Stimulated activated CD4-positive, alpha-beta T cell treated with anti-CD3 and anti-CD28 coated beads, Interleukin-4, amount 100 ng/mL, for 4 hours (primary cell): ENCODE measurements around the gene RABL2B.
"Not testable (repeated sequence)": the region's sequence is repeated elsewhere in the genome, so short reads cannot be mapped to it uniquely, and the experiment has no call there.

Experiments
- DNase-seq, 2 experiments: peaks; one replicate each; pipeline ENCODE4 v3.0.0-alpha.2; 2020

RABL2B gene

DNA sequence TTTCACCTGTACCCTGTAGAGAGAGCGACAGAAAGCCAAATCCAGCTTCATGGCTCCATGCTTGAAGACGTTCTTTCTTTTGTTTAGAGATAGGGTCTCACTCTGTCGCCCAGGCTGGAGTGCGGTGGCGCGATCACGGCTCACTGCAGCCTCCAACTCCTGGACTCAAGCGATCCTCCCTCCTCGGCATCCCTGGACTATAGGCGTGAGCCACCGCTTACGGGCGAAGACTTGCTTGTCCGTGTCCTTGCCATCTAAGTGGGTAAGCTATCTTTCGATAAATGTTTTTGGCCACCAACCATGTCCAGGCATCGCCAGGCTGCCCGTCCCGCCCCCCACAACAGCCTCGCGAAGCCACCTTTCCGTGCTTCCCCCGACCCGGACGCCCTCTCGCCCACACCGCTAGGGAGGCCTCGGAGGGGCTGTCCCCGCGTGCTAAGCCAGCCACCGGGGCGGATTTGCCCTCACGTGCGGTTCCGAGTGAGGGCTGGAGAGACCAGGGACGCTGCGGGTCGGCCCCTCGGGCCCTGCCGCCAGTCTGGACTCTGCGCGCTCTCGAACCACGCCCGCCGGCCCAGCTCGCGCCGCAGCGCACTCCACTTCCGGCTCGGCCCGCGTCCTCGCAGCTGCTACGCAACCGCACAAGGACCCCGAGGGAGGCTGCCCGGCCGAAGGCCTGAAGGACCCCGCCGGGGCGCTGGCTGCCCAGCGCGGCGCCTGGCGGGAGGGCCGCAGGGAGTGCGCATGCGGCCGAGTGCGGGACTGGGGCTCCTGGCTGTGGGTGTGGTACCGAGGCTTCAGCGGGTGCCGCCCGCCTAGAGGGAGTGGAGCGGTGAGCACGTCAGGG lies at the start of gene RABL2B:
TSS of gene RABL2B (minus strand) at position 604 of the 847 bp plus-strand sequence. CDS start 1,342 bp downstream, outside the sequence.
- peak; percentile 85 for DNase-seq

DNA sequence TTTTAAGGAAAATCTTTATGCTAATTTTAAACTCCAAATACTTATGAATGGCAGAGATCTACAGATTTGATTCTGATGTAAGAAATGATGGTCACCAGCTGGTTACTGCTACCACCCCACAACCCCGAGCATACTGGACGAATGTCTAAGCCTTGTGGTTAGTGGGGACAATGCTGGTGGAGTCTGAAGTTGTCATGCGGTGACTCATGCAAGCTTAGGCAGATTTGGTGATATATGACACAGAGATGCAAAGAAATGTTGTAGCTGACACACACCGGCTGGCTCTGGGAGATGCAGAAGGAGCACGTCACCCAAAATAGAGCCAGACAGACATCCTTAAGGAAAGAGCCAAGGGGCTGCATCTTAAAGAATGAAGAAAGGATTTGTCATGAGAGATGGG lies 3.5 kb upstream of the RABL2B start:
- DNase-seq: not testable (repeated sequence)

DNA sequence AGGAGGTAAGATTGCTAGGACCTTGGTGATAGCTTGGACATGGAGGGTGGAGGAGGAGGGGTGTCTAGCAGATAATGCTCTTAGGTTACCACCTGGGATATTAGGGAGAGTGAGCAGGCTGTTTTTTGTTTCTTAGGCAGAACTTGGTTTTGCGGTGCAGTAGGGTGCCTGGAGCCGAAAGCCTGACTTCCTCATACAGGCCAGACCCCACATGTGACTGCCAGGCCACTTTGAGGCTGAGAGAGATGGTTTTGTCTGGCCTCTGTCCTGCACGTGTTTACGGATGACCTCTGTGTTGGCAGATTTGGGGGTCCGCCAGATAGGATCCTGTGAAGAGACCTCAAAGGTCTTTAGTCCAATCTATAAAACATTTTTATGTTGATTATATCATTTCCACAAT lies 1.9 kb upstream of the RABL2B start:
- DNase-seq: not testable (repeated sequence)

DNA sequence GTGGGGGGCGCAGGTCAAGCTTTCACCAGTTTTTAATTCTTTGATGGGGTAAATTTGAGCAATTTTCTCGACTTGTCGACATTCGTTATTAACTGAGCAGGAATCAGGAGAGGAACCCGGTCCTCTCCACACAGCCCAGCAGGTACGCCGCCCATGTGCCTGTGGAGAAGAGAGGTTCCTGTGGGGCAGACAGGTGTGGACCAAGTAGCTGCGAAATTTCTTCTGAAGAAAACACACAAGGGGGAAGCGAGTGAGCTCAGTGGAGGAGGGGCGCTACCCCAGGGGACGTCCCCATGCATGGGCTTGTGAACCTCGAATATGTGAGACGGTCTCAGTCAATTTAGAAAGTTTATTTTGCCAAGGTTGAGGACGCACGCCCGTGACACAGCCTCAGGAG lies 442 bp upstream of the RABL2B start:
- not testable (repeated sequence) for DNase-seq

DNA sequence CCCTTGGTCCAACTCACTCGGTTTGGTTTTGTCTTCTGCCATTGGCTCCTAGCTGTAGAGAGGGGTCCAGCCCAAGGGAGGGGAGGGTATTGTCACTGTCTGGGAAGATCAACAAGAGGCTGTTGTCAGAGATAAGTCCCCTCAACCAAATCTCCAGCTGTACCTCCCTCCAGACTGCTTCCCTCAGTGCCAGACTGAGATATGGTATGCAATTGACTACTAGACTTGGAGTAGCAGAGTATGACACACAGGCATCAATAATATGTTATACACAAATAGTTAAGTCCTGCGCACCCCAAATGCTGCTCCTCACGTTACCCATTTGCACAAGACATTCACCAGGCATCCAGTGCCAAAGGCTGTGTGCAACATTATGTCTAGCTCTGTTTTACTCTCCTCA lies 1.2 kb downstream of the RABL2B start:
- DNase-seq: not testable (repeated sequence)

DNA sequence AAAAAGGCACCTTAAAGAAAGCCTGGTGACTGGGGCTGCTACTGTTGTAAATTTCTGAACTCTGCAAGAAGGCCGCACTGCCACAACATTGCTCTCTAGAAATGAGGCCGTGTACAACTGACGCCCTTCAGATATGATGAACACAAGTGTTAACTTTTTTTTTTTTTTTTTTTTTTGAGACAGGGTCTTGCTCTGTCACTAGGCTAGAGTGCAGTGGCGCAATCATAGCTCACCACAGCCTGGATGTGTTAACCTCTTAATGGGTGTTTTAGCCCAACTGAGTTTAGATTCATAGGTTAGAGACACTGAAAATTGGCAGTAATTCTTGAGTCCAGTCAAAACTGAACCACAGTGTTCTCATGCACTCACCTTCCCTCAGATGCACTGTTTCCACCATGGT lies 3.2 kb downstream of the RABL2B start:
- not testable (repeated sequence) for DNase-seq

DNA sequence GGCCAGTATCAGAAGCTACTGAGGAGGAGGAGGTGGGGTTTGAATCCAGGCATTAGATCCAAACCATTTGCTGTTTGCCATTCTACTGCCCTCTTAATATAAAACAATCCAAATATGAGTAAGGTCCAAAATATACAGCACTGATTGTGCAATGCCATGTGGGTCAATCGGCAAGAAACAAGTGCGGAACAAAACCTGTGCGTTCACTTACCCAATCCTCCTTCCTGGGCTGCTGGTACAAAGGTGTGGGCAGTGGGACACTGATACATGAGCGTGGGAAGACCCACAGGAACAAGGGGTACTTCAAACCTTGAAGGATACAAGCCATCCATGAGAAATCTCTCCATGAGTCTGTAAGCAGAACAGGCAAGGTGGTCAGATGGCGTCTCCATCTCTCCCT lies 5.8 kb downstream of the RABL2B start:
- not testable (repeated sequence) for DNase-seq

DNA sequence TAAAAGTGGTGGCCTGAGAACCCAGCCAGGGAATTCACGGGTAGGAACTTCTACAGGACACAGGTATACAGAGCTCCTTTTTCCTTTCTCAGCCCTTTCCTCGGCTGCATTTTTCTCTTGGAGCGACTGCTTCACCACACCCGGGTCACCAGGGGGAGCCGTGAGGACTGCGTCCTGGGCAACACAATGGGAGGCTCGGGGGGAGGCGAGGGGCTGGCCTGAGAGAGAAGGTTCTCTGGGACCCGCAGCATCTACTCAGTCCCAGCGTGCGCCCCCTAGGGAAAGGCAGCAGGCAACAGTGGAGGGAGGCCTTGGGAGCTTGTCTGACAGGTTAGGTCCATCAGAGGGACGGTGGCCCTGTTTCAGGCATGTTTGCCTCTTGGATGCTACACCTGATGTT lies 8.3 kb downstream of the RABL2B start:
- peak in 1 of 2 experiments; percentile 10 for DNase-seq

DNA sequence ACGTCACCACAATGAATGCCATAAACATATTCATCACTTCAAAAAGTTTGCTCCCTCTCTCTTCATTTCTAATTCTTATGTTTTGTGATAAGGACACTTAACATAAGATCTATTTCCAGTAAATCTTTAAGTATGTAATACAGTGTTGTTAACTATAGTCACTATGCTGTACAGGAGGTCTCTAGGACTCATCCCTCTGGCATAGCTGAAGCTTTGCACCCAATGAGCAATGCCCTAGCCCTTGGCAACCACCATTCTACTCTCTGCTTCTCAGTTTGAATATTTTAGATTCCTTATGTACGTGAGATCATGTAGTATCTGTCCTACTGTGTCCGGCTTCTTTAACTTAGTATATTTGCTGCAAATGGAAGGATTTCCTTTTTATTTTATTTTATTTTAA lies 19.1 kb downstream of the RABL2B start:
- DNase-seq: not testable (repeated sequence)

DNA sequence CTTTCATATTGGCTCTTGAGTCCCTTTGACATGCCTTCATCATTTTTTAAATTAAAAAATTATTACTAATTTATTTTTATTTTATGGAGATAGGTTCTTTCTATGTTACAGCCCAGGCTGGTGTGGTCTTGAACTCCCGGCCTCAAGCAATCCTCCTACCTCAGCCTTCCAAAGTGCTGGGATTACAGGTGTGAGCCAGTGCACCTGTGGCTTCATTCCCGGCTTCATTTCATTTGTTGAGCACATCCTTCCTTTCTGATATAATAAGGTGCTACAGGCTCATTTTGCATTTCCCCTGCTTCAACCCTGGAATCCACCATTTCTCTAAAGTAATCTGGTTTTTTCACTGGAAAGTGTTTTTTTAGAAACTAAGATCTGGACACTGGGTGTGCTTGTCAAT lies 21.6 kb downstream of the RABL2B start:
- not testable (repeated sequence) for DNase-seq

DNA sequence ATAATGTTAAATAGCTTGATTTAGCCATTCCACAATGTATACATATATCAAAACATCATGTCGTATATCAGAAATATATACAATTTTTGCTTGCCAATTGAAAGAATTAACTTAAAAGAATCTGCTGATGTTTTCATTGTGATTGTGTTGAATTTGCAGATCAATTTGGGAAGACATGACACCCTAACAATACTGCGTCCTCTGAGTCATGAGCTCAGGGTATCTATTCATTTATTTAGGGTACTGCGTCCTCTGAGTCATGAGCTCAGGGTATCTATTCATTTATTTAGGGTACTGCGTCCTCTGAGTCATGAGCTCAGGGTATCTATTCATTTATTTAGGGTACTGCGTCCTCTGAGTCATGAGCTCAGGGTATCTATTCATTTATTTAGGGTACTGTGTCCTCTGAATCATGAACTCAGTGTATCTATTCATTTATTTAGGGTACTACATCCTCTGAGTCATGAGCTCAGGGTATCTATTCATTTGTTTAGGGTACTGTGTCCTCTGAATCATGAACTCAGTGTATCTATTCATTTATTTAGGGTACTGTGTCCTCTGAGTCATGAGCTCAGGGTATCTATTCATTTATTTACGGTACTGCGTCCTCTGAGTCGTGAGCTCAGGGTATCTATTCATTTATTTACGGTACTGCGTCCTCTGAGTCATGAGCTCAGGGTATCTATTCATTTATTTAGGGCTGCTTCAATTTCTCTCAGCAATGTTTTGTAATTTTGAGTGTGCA lies 23.7 kb downstream of the RABL2B start:
- DNase-seq: not testable (repeated sequence)

DNA sequence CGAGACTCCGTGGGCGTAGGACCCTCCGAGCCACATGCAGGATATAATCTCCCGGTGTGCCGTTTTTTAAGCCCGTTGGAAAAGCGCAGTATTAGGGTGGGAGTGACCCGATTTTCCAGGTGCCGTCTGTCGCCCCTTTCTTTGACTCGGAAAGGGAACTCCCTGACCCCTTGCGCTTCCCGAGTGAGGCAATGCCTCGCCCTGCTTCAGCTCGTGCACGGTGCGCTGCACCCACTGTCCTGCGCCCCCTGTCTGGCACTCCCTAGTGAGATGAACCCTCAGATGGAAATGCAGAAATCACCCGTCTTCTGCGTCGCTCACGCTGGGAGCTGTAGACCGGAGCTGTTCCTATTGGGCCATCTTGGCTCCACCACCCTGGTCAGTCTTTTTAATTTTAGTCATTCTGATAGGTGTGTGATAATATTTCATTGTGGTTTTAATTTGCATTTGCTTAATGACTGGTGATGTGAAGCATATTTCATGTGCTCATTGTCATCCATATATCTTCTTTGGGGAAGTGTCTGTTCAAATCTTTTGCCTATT lies 26.4 kb downstream of the RABL2B start:
- peak; percentile 34 to 66 for DNase-seq

DNA sequence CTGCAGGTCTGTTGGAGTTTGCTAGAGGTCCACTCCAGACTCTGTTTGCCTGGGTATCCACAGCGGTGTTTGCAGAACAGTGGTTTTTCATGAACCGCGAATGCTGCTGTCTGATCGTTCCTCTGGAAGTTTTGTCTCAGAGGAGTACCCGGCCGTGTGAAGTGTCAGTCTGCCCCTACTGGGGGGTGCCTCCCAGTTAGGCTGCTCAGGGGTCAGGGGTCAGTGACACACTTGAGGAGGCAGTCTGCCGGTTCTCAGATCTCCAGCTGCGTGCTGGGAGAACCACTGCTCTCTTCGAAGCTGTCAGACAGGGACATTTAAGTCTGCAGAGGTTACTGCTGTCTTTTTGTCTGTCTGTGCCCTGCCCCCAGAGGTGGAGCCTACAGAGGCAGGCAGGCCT lies 27.0 kb downstream of the RABL2B start:
- not testable (repeated sequence) for DNase-seq

DNA sequence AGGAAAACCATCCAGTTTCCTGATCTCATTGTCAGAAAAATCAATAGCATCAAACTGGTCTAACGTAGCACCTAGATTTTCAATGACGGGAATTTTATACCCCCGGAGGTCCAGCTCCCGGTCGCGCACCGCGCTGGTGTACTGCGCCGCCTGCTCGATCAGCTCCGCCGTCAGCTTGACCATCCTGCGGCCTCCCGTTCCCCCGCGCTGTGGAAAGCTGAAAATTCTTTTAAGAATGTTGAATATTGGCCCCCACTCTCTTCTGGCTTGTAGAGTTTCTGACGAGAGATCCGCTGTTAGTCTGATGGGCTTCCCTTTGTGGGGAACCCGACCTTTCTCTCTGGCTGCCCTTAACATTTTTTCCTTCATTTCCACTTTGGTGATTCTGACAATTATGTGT lies 28.2 kb downstream of the RABL2B start:
- DNase-seq: not testable (repeated sequence)

DNA sequence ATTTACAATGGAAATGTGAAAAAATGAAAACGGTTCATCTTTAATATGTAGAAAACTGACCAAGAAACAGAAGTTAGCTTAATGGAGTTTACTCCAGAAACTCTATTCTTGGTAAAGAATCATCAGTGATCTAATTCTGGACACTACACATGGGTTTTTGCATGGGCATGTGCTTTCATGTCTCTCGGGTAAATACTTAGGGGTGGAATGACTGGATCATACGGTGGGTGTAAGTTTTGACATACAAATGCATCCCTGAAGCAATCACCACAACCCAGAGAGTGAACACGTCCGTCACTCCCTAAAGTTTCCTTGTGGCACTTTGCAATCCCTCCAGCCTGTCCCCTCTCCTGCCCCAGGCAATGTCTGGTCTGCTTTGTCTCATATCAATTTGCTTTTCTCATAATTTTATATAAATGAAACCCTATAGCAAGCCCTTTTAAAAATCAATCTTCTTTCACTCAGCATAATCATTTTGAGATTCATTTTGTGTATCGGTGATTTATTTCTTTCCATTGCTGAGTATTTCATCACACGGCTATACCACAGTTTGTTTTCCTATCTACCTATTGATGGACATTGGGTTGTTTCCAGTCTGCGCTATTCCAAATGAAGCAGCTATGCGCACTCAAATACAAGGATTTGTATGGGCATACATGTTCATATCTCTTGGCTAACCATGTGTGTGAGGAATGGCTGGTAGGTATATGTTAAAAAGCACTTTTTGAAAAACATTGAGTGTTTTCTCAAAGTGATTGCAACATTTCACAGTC lies 33.9 kb downstream of the RABL2B start:
- not testable (repeated sequence) for DNase-seq

DNA sequence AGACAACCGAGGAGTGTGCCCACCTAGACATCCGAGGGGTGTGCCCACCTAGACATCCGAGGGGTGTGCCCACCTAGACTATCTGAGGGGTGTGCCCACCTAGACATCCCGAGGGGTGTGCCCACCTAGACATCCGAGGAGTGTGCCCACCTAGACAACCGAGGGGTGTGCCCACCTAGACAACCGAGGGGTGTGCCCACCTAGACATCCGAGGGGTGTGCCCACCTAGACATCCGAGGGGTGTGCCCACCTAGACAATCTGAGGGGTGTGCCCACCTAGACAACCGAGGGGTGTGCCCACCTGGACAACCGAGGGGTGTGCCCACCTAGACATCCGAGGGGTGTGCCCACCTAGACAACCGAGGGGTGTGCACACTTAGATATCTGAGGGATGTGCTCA lies 34.8 kb downstream of the RABL2B start:
- not testable (repeated sequence) for DNase-seq

DNA sequence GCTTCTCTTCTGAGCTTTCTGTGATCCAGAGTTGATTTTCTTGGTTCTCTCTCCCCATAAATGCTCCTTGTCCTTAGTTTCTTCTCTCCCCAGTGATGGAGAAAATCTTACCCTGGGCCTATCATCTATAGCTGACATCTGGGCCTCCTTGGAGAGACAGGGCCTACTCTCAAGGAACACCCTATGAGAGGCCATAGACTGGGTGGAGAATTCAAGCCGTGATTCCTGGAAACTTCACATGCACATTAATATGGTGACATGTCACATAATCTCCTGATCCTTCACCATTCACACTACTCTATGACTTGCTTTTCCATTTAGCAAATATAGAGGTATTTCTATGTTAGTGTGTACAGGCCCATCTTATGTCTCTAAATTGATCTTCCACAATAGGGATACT lies 35.9 kb downstream of the RABL2B start:
- not testable (repeated sequence) for DNase-seq

DNA sequence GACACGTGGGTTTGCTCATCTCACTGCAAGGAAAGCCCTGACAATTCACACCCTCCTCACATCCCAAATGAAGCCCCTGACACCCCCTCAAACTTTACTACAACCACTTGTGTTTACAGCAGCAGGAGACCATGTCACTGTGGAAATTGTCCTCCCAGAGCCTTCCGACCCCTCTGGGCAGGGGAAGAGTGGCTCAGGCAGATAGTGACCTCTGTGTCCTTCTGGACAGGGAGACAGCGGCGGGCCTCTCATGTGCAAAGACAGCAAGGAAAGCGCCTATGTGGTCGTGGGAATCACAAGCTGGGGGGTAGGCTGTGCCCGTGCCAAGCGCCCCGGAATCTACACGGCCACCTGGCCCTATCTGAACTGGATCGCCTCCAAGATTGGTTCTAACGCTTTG lies 39.0 kb downstream of the RABL2B start:
- not testable (repeated sequence) for DNase-seq

DNA sequence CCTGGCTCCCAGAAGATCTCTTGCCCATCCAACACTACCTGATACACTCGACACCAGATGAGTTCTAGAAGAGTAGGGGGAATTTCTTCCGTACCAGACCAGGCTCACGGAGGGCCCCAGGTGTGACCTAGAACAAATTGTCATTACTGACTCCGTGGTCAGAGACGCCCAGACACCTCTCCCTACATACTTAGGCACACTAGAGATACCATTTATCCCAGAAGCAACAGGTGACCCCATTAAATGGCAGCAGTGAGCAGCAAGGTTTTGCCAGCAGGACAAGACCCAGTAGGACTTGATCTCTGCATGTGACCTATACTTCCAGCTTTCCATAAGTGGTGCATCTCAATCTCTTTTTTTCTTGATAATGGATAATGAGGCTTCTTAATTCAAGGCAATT lies 42.7 kb downstream of the RABL2B start:
- not testable (repeated sequence) for DNase-seq

DNA sequence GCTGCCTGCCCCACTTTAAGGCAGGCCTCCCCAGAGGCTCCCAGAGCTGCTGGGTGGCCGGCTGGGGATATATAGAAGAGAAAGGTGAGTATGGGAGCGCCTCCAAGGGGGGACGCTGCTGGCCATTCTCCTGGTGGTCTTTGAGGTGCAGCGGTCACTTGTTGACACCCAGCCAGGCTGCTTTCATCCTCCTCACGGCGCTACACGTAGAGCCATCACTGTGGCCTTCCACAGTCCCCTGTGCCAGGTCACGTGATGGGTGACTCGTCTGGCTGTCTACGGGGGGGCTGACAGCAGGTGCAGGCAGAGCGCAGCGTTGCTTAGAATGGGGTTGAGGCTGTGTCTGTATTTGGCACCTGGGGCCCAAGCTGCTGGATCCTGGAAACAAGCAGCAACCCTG lies 43.5 kb downstream of the RABL2B start:
- DNase-seq: no peak

DNA sequence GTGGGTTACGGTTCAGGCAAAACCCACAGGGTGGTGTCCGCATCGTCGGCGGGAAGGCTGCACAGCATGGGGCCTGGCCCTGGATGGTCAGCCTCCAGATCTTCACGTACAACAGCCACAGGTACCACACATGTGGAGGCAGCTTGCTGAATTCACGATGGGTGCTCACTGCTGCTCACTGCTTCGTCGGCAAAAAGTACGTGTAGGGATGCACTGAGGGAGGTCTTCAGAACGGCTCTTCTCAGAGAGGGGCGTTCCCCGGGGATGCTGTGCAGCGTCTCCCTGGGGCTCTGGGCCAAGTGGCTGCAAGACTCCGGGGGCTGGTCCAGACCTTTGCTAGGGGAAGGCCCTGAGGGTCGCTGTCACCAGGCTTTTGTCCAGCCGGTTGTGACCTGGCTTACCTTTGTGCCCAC lies 44.2 kb downstream of the RABL2B start:
- DNase-seq: no peak

DNA sequence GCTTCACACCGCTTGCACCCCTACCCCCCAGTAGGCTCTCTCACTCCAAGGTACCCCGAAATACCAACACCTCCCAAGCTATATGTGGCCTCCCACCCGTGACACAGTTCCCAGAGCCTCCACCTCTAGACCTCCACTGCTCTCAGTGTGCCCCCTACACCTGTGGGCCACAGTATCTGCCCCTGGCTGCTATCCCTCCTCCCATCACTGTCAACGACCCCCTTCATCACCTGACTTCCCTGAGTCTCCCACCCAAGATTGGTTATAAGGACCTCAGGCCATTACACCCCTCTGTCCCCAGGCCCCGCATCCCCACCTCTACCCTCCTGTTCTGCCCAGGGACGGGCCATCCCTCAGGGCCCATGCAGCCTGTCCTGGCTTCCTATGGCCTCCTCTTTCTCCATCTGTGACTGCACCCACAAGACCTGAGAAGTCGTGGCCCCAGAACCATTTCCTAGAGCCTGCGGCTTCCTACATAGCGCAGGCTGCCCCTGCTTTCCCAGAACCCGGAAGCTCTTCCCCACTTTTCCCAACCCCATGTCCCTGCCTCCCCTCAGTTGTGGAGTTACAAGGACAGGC lies 44.7 kb downstream of the RABL2B start:
- DNase-seq: no peak
